ENCODE data around the gene KCND2. TPM values are rescaled to one million over a fixed set of nuclear protein-coding genes. Genes with fewer than 3 reads are reported as not detected.
"Not testable (repeated sequence)": the region's sequence is repeated elsewhere in the genome, so short reads cannot be mapped to it uniquely, and the experiment has no call there.

KCND2 gene
- total and polyA plus RNA-seq, 3 donors from 2014 or later, result 3.8 to 6.1 (median 5.1) TPM

GRCh38 chr7:120233338-120233737, 39.6 kb upstream of the KCND2 start:
- no peak for TF ChIP-seq POLR2A (IDR thresholded peaks at IDR 0.05)
- TF ChIP-seq CTCF (IDR thresholded peaks at IDR 0.05), result no peak
- Histone ChIP-seq H3K9me3 (no peaks in the 10 kb centered on the region), H3K36me3 (ENCODE audit: low read depth, missing control alignments) (no peaks in the 10 kb centered on the region), H3K4me3 (no peak overlapping the region), H3K4me1 (no peaks in the 10 kb centered on the region), H3K27me3 (no peaks in the 10 kb centered on the region), H3K27ac (no peak overlapping the region)
- intact Hi-C loops (cut with DNase I; ENCODE audit: low total_unique reads), result no loop called here
- no peak for DNase-seq
- WGBS, 2 donors, result 72 to 76% methylated on average over 1 of the region's 1 CpG

GRCh38 chr7:120240350-120240749, 32.6 kb upstream of the KCND2 start:
- H3K36me3 ChIP-seq (ENCODE audit: low read depth, missing control alignments); intact Hi-C loops (cut with DNase I; ENCODE audit: low total_unique reads); H3K4me1 ChIP-seq; H3K9me3 ChIP-seq; DNase-seq; H3K27me3 ChIP-seq; H3K4me3 ChIP-seq; H3K27ac ChIP-seq: not testable (repeated sequence)
- WGBS, 2 donors, result 93 to 95% methylated on average over 8 of the region's 8 CpGs

GRCh38 chr7:120241973-120242372, 31.0 kb upstream of the KCND2 start:
- no peaks in the 10 kb centered on the region for H3K27me3 ChIP-seq
- H3K36me3 ChIP-seq (ENCODE audit: low read depth, missing control alignments), result no peaks in the 10 kb centered on the region
- no peak for DNase-seq
- H3K9me3 ChIP-seq, result no peaks in the 10 kb centered on the region
- TF ChIP-seq POLR2A (IDR thresholded peaks at IDR 0.05) (no peak), CTCF (IDR thresholded peaks at IDR 0.05) (no peak)
- WGBS, 2 donors, result 89 to 95% methylated on average over 1 of the region's 1 CpG
- H3K27ac ChIP-seq, result no peak overlapping the region
- H3K4me3 ChIP-seq, result no peak overlapping the region
- peaks cover 8% of the 10 kb centered on the region for H3K4me1 ChIP-seq
- intact Hi-C loops (cut with DNase I; ENCODE audit: low total_unique reads), result no loop called here

- no peaks in the 10 kb centered on the region for H3K9me3 ChIP-seq
- intact Hi-C loops (cut with DNase I; ENCODE audit: low total_unique reads), result no loop called here
- H3K4me1 ChIP-seq, result no peaks in the 10 kb centered on the region
- H3K27me3 ChIP-seq, result no peaks in the 10 kb centered on the region
- TF ChIP-seq CTCF (IDR thresholded peaks at IDR 0.05) (no peak), POLR2A (IDR thresholded peaks at IDR 0.05) (no peak)
- H3K36me3 ChIP-seq (ENCODE audit: low read depth, missing control alignments), result no peaks in the 10 kb centered on the region
- DNase-seq, result peak; percentile 26
- no peak overlapping the region for H3K27ac ChIP-seq
- WGBS, 2 donors, result 60 to 72% methylated on average over 1 of the region's 1 CpG
- no peak overlapping the region for H3K4me3 ChIP-seq
These were observed 18.1 kb upstream of the KCND2 start for GRCh38 chr7:120254845-120255244.

GRCh38 chr7:120256344-120257070, 16.5 kb upstream of the KCND2 start:
- H3K27ac ChIP-seq, result no peak overlapping the region
- no peak for DNase-seq
- H3K27me3 ChIP-seq, result no peaks in the 10 kb centered on the region
- no peak overlapping the region for H3K4me3 ChIP-seq
- H3K36me3 ChIP-seq (ENCODE audit: low read depth, missing control alignments), result no peaks in the 10 kb centered on the region
- H3K4me1 ChIP-seq, result no peaks in the 10 kb centered on the region
- no peaks in the 10 kb centered on the region for H3K9me3 ChIP-seq
- TF ChIP-seq CTCF (IDR thresholded peaks at IDR 0.05) (no peak), POLR2A (IDR thresholded peaks at IDR 0.05) (no peak)
- intact Hi-C loops (cut with DNase I; ENCODE audit: low total_unique reads), result no loop called here

Data from testis (tissue), 3 donors.